ENCODE measurements around the gene CYP11A1. TPM values are rescaled to one million over a fixed set of nuclear protein-coding genes. Genes with fewer than 3 reads are reported as not detected.

CYP11A1 gene
- total and polyA plus RNA-seq, 10 of the 15 experiments (the other 5 are each of a cell fraction or from before 2014, with no cell fraction given), result 0.11 to 1.2 (median 0.23) TPM; not detected in 5

DNA sequence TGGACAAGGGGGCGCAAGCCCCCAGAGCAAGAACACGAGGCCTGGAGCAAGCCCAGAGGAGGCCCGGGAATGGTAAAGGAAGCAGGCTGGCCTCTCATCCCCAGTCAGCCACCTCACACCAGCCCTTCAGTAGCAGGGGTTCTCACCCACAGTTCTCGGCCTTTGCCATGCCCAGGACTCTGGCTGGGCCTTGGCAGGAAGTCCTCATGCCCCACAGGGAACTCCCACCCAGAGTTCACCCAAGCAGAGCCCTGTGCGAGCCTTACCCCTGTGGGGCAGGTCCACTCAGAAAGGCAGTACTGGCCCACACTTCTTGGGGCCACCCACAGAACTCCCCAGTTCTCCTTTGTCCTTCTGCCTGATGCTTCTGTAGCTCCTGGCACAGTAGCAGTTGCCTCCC lies 30.3 kb downstream of the CYP11A1 start (continued):
- TF ChIP-seq, protein P1, sequence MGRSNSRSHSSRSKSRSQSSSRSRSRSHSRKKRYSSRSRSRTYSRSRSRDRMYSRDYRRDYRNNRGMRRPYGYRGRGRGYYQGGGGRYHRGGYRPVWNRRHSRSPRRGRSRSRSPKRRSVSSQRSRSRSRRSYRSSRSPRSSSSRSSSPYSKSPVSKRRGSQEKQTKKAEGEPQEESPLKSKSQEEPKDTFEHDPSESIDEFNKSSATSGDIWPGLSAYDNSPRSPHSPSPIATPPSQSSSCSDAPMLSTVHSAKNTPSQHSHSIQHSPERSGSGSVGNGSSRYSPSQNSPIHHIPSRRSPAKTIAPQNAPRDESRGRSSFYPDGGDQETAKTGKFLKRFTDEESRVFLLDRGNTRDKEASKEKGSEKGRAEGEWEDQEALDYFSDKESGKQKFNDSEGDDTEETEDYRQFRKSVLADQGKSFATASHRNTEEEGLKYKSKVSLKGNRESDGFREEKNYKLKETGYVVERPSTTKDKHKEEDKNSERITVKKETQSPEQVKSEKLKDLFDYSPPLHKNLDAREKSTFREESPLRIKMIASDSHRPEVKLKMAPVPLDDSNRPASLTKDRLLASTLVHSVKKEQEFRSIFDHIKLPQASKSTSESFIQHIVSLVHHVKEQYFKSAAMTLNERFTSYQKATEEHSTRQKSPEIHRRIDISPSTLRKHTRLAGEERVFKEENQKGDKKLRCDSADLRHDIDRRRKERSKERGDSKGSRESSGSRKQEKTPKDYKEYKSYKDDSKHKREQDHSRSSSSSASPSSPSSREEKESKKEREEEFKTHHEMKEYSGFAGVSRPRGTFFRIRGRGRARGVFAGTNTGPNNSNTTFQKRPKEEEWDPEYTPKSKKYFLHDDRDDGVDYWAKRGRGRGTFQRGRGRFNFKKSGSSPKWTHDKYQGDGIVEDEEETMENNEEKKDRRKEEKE (IDR thresholded peaks at IDR 0.05), result no peak
- TF ChIP-seq ZZZ3 (IDR thresholded peaks at IDR 0.05; ENCODE audit: control insufficient read depth, insufficient read length, low read depth) (no peak), PAX8 (IDR thresholded peaks at IDR 0.05) (no peak), HCFC1 (IDR thresholded peaks at IDR 0.05; ENCODE audit: low read length) (no peak), NFIC (IDR thresholded peaks at IDR 0.05; ENCODE audit: low read depth, low read length) (no peak), ASH2L (IDR thresholded peaks at IDR 0.05; ENCODE audit: borderline replicate concordance, low read depth) (no peak), BMI1 (IDR thresholded peaks at IDR 0.05; ENCODE audit: borderline replicate concordance) (no peak), MYC (IDR thresholded peaks at IDR 0.05; ENCODE audit: insufficient read depth, insufficient read length, insufficient replicate concordance, low read length, severe bottlenecking) (no peak), RAD21 (IDR thresholded peaks at IDR 0.05; ENCODE audit: insufficient read depth, low read depth, low read length) (no peak), EP300 (IDR thresholded peaks at IDR 0.05; ENCODE audit: borderline replicate concordance in 1 of 2, control insufficient read depth in 1 of 2, low read depth in 2 of 2, low read length in 2 of 2) (no peak), SRF (IDR thresholded peaks at IDR 0.05; ENCODE audit: low read depth in 2 of 2, low read length in 2 of 2) (no peak), NBN (IDR thresholded peaks at IDR 0.05) (no peak), RELA (IDR thresholded peaks at IDR 0.05; ENCODE audit: borderline replicate concordance, partially characterized antibody) (no peak)
- TF ChIP-seq, protein P2, sequence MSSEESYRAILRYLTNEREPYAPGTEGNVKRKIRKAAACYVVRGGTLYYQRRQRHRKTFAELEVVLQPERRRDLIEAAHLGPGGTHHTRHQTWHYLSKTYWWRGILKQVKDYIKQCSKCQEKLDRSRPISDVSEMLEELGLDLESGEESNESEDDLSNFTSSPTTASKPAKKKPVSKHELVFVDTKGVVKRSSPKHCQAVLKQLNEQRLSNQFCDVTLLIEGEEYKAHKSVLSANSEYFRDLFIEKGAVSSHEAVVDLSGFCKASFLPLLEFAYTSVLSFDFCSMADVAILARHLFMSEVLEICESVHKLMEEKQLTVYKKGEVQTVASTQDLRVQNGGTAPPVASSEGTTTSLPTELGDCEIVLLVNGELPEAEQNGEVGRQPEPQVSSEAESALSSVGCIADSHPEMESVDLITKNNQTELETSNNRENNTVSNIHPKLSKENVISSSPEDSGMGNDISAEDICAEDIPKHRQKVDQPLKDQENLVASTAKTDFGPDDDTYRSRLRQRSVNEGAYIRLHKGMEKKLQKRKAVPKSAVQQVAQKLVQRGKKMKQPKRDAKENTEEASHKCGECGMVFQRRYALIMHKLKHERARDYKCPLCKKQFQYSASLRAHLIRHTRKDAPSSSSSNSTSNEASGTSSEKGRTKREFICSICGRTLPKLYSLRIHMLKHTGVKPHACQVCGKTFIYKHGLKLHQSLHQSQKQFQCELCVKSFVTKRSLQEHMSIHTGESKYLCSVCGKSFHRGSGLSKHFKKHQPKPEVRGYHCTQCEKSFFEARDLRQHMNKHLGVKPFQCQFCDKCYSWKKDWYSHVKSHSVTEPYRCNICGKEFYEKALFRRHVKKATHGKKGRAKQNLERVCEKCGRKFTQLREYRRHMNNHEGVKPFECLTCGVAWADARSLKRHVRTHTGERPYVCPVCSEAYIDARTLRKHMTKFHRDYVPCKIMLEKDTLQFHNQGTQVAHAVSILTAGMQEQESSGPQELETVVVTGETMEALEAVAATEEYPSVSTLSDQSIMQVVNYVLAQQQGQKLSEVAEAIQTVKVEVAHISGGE (CRISPR knock-in tag; IDR thresholded peaks at IDR 0.05), result no peak
- TF ChIP-seq, protein P3, sequence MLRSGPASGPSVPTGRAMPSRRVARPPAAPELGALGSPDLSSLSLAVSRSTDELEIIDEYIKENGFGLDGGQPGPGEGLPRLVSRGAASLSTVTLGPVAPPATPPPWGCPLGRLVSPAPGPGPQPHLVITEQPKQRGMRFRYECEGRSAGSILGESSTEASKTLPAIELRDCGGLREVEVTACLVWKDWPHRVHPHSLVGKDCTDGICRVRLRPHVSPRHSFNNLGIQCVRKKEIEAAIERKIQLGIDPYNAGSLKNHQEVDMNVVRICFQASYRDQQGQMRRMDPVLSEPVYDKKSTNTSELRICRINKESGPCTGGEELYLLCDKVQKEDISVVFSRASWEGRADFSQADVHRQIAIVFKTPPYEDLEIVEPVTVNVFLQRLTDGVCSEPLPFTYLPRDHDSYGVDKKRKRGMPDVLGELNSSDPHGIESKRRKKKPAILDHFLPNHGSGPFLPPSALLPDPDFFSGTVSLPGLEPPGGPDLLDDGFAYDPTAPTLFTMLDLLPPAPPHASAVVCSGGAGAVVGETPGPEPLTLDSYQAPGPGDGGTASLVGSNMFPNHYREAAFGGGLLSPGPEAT (IDR thresholded peaks at IDR 0.05; ENCODE audit: low read depth), result no peak
